Calu3 (cell line): ENCODE data around the gene CD300LD. TPM values are rescaled to one million over a fixed set of nuclear protein-coding genes. Genes with fewer than 3 reads are reported as not detected.

Experiments
- BruUV-seq: library from RNA; stranded (reverse); fragments of 400-500 nt; replicated peaks from 2 replicates; lab custom pipeline; 2021; lab: Mats Ljungman, UMichigan
- CTCF ChIA-PET: fragments of 300-600 bp; sonication (Branson Sonifier 250); formaldehyde crosslinking; loops from one replicate; lab custom pipeline; 2022; ENCODE audit warnings: antibody characterized with exemption; lab: Charles Lee
- DNase-seq: peaks from one replicate; pipeline ENCODE4 v3.0.0; 2022
- H3K27ac Mint-ChIP-seq: one replicate; pipeline ENCODE4 v1.8.0; 2022; ENCODE audit warnings: mixed read lengths; ENCODE audit not compliant: unreplicated experiment
- H3K27me3 Mint-ChIP-seq: one replicate; pipeline ENCODE4 v1.8.0; 2022; ENCODE audit warnings: mixed read lengths; ENCODE audit not compliant: unreplicated experiment
- H3K36me3 Mint-ChIP-seq: one replicate; pipeline ENCODE4 v1.8.0; 2022; ENCODE audit warnings: mild to moderate bottlenecking, moderate library complexity, mixed read lengths; ENCODE audit not compliant: insufficient read depth, unreplicated experiment
- H3K4me1 Mint-ChIP-seq: one replicate; pipeline ENCODE4 v1.8.0; 2022; ENCODE audit warnings: mild to moderate bottlenecking, low read depth, mixed read lengths; ENCODE audit not compliant: unreplicated experiment
- H3K4me3 Mint-ChIP-seq: one replicate; pipeline ENCODE4 v1.8.0; 2022; ENCODE audit warnings: mild to moderate bottlenecking, low read depth, moderate library complexity, mixed read lengths; ENCODE audit not compliant: unreplicated experiment
- H3K9me3 Mint-ChIP-seq: one replicate; pipeline ENCODE4 v1.8.0; 2022; ENCODE audit warnings: low read depth, mixed read lengths; ENCODE audit not compliant: unreplicated experiment
- CTCF ChIP-seq: fragments of 200-600 bp; IDR thresholded peaks from one replicate; pipeline ENCODE4 v1.8.0; 2022; ENCODE audit warnings: antibody characterized with exemption; ENCODE audit not compliant: unreplicated experiment
- intact Hi-C: fragments of 100-400 bp; cut with micrococcal nuclease; formaldehyde crosslinking; loops from one replicate; pipeline ENCODE4 v1.10.0; 2022; ENCODE audit not compliant: unreplicated experiment
- total RNA-seq: library from RNA; stranded (reverse); gene quantifications from 2 replicates; pipeline ENCODE4 v1.2.3, GENCODE V29; 2022

Gene CD300LD
- total RNA-seq, 1 experiment from 2014 or later = not detected

DNA sequence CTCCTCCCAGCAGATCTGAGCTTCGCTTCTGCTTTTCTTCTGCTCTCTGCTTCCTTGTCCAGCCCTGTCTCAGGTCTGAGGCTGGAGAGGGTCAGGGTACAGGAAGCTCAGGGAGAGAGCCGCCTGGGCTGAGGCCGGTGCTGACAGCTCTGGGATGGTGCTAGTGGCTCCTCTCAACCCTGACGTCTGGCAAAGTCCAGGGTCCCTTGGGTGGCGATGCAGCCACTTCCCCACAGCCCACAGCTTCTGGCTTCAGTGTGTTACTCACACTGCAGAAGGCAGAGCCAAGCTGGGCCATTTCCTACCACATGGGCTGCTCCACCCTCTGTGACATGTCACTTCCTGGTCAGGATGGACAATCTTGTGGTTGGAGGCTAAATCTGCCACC, 46.2 kb downstream of the CD300LD start, which contains the start of gene CD300C:
TSS of gene CD300C (minus strand) at position 273 of the 388 bp plus-strand sequence. CDS start 333 bp downstream, outside the sequence.
- DNase-seq = no peak
- no peaks in the 10 kb centered on the region for H3K9me3 Mint-ChIP-seq
- H3K36me3 Mint-ChIP-seq = no peaks in the 10 kb centered on the region
- intact Hi-C loops = no loop called here
- H3K27ac Mint-ChIP-seq = no peak within 1 kb of the TSS
- no TSS peak for BruUV-seq
- H3K27me3 Mint-ChIP-seq = peaks cover 88% of the 10 kb centered on the region
- H3K4me3 Mint-ChIP-seq = no peak within 1 kb of the TSS
- TF ChIP-seq CTCF = no peak
- CTCF ChIA-PET = interaction anchor here (0.6 kb wide), 1 partner anchor 29 kb away, joined by 3 read pairs; no protein-coding TSS in a partner anchor
- no peaks in the 10 kb centered on the region for H3K4me1 Mint-ChIP-seq

DNA sequence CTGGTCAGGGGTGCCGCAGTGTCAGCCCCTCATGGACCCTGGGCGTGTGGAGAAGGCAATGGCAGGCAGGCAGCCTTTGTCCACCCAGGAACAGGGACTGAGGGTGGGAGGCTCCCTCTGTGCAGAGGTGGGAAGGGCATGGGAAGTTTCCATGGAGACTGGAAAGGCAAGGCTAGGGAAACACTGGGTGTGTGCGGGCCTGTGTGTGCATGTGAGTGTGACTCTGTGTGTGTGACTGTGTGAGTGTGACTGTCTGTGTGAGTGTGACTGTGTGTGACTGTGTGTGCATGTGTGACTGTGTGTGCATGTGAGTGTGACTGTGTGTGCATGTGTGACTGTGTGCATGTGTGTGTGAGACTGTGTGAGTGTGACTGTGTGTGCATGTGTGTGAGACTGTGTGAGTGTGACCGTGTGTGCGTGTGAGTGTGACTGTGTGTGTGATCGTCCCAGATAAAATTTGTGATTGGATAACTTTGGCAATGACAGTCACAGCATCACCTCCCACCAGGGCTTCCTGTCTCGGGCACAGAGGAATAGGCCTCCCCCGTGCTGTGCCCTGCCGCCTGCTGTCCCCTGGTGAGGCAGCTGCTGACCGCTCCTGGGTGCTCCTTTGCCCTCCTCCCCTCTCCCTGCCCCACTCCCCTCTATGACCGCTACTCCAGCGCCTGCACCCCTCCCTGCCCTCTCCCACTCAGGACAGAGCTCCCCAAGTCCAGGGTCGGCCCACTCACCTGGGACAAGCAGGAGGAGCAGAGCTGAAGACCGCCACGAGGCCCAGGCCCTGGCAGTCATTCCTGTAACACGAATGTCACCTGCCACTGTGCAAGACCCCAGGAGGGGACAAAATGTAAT, 46.9 kb downstream of the CD300LD start:
- intact Hi-C loops = no loop called here
- Mint-ChIP-seq H3K27me3 (peaks cover 88% of the 10 kb centered on the region), H3K36me3 (no peaks in the 10 kb centered on the region), H3K4me1 (no peaks in the 10 kb centered on the region), H3K27ac (no peak overlapping the region), H3K4me3 (no peak overlapping the region), H3K9me3 (no peaks in the 10 kb centered on the region)
- CTCF ChIA-PET = interaction anchor here (0.6 kb wide), 1 partner anchor 29 kb away, joined by 3 read pairs; no protein-coding TSS in a partner anchor
- no TSS peak for BruUV-seq
- no peak for DNase-seq
- TF ChIP-seq CTCF = no peak

DNA sequence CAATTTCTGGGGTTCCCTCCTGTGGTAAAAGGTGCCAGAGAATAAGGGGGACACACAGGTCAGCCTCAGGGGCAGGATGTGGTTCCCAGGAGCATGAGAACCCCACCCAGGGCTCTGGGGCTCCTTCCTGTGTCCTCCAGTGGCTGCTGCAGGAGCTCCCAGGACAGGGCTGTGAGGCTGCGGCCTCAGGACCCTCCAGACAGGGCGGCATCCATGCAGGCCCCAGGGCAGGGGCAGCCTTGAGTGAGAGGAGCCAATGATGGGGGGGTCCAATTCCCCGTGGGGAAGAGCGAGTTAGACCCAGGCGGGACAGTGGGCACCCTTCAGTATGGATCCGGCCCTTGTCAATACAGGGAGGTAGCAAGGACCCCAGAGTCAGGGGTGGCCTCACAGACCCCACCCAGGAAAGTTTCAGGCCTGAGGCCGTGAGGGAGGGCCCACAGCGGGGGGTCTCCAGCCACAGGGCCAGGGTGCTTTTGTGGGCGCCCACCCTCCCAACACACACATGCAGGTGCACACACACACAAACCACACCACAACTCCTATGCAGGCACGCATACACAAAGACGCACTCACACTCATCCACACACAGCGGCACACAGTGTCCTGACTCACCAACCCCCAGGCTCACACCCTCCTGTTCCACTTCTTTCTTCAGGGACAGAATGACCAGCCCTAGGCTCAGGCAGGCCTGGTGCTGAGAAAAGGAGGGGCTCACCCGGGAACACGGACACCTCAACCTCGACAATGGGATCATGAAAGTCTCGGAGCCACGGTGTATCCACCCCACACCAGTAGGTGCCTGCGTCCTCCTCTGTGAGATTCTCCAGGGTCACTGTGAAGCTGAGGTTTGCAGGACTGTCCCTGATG, 48.0 kb downstream of the CD300LD start:
- H3K36me3 Mint-ChIP-seq = no peaks in the 10 kb centered on the region
- intact Hi-C loops = no loop called here
- peaks cover 88% of the 10 kb centered on the region for H3K27me3 Mint-ChIP-seq
- H3K4me3 Mint-ChIP-seq = no peak overlapping the region
- H3K4me1 Mint-ChIP-seq = no peaks in the 10 kb centered on the region
- no peaks in the 10 kb centered on the region for H3K9me3 Mint-ChIP-seq
- BruUV-seq = no TSS peak
- no peak for DNase-seq
- no peak overlapping the region for H3K27ac Mint-ChIP-seq
- CTCF ChIA-PET = no interaction called here
- no peak for TF ChIP-seq CTCF

DNA sequence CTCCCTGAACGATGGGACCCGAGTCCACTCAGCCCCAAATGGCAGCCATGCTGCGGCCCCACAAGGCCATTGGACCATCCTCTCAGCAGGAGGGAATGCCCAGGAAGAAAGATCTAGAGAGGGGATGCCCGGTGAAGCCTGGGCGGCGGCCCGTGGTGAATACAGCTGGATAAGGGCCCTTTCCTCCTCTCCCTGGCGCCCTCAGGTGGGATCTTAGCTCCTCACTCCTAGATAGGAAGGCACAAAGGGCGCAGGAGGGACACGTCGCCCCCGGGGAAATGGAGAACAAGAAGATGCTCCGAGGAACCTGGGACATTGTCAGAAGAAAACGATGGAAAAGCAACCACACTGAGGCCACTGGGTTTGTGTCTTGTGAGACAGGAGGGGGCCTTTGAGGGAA, 48.7 kb downstream of the CD300LD start:
- CTCF ChIA-PET = no interaction called here
- Mint-ChIP-seq H3K4me1 (no peaks in the 10 kb centered on the region), H3K36me3 (no peaks in the 10 kb centered on the region), H3K27me3 (peaks cover 88% of the 10 kb centered on the region), H3K9me3 (no peaks in the 10 kb centered on the region), H3K4me3 (no peak overlapping the region), H3K27ac (no peak overlapping the region)
- BruUV-seq = no TSS peak
- TF ChIP-seq CTCF = no peak
- intact Hi-C loops = no loop called here
- no peak for DNase-seq
